DMS 273 treated with DMSO at 0.1 percent for 48 hours (cell line): ENCODE results near the gene RAP1GAP2.

Experiments
- DNase-seq: peaks from one replicate; lab custom pipeline; 2025; lab: John Stamatoyannopoulos, UW

Gene RAP1GAP2

GRCh38 chr17:2786176-2786881 lies 9.9 kb upstream of the RAP1GAP2 start:
- DNase-seq = peak; percentile 71

DNA sequence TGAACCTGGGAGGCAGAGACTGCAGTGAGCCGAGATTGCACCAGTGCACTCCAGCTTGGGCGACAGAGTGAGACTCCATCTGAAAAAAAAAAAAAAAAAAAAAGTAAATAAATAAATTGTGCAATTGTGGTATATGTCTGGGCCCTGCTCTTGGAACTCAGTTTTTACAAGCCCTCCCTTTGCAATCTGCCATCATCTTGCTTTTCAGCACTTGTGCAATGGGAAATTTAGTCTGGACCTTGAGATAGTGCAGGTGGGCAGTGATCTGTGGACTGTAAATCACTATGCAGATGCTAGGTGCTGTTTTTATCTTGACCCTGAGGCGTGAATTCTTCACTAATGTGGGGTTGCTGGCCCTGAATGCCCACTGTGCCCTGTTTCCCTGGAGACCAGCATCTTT lies 6.5 kb upstream of the RAP1GAP2 start:
- DNase-seq = no peak

DNA sequence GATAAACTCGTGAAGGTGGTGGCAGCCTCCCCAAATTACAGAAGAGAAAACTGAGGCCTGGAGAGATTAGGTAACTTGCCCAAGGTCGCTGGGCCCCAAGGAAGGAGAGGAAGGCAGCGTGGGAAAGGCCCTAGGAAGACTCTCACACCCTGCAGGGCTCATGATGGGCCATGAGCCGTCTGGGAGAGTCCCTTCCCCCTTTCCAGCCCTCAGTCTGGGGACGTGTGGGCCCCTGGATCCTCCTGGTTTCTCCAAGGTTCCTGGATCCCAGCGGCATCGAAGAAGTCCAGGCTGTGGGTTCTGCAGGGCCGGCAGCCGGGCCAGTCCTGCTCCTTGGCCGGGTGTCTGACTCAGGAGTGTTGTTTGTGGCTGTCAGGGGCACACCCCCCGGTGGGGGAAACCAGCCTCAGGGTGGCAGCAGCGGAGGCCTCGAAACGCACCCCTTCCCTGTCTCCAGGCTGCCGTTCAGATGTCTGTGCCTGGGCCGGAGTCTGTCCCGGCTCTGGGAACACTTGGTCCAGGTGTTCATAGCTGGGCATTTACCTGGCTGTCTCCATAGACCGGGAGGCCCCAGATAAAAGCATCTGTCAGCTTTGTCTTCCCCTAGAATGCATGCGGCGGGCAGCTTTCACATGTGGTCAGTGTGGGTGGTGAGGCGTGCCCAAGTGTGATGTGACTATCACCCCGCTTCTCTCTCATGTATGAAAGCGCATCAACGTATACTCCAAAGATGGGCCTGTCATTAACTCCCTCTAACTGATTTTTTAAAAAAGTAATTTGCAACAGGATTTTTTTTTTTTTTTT lies 3.7 kb upstream of the RAP1GAP2 start:
- DNase-seq = no peak

DNA sequence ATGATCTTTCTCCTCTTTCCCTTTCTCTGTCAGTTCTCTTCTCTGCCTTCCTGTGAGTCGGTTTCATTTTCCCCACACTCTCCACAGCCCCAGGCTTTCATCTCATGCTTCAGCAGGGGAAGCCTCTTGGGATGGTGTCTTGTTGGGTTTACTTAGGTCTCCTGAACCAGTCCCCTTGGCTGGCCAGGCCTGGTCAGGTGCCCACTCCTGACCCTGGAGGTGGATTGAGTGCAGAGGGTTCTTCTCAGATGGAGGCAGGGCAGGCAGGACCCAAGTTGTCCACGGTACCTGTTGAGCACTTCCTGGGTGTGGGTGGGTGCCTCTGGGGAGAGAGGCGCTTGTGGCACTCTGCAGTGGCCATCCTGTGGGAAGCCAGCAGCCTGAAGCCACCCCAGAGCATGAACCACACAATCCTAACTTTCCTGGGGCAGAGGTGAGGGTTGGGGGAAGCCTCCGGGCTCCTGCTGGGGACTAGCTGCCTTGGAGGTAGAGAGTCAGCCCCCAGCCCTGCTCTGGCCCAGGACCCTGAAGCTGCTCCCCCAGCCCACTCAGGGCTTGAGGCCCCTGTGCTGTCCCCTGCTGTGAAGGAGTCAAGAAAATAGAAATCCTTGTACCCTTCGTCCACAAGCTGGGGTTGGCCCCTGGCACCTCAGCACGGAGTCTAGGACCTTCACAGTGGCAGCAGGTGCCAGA lies 2.0 kb upstream of the RAP1GAP2 start:
- no peak for DNase-seq

DNA sequence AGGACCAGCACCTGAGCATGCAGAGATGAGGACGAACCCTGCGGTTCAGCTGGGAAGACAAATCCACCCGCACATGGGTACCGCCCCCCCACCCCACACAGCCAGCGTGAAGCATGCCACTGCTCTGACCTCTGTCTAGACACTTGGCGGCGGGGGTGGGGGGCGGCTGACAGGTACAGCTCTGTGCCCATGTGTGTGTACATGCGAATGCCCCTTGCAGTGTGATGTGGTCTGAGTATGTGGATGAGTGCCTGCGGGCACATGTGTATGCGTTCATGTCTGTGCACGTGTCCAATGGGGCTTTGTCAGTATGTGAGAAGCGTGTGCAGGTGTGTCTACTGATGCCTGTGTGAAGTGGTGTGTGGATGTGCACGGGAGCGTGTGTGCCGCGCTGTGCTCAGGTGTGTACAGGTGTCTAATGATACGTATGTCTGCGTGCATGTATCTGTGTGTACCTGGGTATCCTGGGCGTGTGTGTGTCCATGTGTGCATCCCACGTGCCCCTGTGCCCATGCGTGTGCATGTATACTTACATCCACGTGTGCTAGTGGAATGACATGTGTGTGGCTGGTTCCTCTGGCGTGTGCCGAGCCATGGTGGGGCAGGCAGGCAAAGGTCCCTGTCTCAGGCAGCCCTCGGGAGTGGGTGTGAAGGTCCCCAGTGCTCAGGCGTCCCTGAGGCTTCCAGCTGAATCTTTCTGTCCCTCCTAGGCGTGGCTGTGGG lies 636 bp upstream of the RAP1GAP2 start:
- no peak for DNase-seq

DNA sequence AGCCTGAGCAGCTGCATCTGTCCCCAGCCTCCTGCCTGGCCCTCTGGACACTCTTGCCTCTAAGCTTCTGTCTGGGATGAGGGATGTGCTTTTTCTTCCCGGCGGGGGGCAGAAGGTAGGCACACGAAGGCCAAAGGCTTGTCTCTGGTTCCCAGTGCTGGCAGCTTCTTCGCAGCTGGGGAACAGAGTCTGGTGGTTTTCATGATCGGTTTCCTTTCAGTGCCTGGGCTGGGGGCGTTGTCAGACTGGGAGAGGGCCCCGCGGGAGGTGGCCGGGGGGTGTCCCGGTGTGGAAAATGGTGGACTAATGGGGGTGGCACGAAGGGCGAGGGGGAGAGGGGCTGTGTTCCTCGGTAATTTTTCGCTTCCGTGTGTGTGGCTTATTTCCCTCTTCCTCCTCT lies 988 bp downstream of the RAP1GAP2 start:
- no peak for DNase-seq

- DNase-seq = peak; percentile 16
These were observed 1.4 kb downstream of the RAP1GAP2 start for GRCh38 chr17:2797637-2798036.

GRCh38 chr17:2798188-2798587 lies 1.9 kb downstream of the RAP1GAP2 start:
- DNase-seq = no peak

- DNase-seq = no peak
These were observed 2.4 kb downstream of the RAP1GAP2 start for GRCh38 chr17:2798678-2799077.

DNA sequence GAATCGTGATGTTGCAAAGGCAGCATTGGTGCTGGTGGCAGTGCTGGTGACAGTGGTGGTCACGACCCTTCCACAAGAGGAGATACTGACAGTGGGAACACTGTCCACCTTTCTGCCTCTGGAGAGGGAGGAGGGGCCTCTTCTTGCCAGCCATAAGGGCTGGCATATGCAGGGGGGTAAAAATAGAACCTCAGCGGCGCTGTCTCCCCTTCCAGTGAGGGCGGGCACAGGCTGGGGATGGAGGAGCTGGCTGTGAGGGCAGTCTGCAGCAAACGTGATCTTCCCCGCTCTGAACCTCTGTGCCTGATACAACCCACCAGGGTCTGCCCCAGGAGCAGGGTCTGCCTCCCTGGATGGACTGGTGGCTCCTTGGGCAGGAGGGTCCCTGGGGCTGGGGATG lies 3.4 kb downstream of the RAP1GAP2 start:
- no peak for DNase-seq

GRCh38 chr17:2800367-2800766 lies 4.1 kb downstream of the RAP1GAP2 start:
- no peak for DNase-seq

- DNase-seq = peak; percentile 72
These were observed 5.6 kb downstream of the RAP1GAP2 start for GRCh38 chr17:2801841-2802240.

DNA sequence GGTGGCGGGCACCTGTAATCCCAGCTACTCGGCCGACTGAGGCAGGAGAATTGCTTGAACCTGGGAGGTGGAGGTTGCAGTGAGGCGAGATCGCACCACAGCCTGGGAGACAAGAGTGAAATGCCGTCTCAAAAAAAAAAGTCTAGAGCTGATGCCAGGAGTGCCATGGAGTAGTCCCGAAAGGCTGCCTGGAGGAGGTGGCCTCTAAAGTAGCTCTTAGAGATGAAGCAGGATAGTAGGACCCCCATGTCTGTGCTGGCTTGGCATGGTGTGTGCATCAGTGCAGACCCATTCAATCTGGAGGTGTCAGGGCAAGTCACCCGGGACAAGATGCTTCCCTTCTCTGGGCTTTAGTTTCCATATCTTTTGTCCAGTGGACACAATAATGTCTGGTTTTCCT lies 6.3 kb downstream of the RAP1GAP2 start:
- no peak for DNase-seq

- no peak for DNase-seq
These were observed 7.1 kb downstream of the RAP1GAP2 start for GRCh38 chr17:2803386-2803785.

DNA sequence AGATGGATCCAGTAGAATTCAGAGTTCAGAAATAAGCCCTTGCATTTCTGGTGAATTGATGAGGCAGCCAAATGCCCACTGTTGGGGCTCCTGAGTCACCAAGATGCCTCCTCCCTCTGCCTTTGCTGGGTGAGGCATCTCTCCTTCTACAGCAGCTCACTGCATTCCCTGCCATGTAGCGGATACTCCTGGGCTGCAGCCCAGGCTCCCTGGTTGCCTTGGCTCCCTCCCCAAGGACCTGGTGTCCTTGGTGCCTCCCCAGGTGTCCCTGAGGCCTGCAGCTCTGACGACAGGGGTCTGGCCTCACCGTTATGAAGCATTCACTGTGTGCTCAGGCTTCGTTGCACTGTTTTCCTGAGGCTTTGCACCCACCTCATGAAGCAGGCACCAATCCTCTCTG lies 7.7 kb downstream of the RAP1GAP2 start:
- no peak for DNase-seq

- DNase-seq = no peak
These were observed 8.7 kb downstream of the RAP1GAP2 start for GRCh38 chr17:2804912-2805311.

GRCh38 chr17:2805961-2806360 lies 9.7 kb downstream of the RAP1GAP2 start:
- DNase-seq = no peak

DNA sequence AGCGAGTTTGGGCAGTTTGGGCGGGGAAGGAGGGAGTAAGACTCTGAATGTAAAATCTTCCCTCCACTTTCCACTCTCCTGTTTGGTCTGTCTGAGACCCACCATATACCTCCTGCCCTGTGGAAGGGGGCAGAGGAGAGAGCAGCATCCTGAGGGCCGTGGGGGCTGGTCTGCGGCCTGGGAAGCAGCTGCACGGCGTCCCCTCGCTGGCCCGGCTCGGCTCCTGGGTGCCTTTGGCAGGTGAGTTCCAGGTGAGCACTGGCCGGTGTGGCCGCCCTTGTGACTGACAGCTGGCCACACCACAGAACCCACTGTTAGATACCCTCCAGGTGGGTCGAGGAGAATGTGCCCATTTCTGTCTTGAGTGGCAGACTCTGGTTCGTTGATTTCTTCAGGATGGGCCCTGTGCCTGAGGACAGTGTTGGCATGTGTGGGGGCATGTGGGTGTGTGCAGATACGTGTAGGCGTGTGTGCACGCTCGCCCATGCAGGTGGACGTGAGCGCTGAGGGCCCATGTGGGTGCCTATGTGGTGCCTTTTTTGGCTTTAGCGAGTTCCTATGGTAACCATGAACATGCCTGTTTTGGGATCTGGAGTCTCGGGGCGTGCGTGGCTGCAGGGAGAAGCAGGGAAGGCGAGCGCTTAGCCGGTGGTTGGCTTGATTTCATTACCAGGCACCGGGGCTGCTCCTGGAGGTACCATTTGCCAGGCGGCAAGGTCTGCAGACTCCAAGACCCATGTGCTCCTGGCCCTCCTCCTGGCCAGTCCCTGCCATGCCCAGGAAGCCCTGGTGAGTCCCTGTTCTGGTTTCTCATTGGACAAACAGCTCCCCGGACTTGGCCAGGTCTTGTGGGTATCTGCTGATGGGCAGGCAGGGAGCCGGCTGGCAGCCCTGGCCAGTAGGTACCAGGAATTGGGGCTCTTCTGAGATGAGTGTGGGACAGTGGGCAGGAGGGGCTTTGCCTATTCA lies 12.4 kb downstream of the RAP1GAP2 start:
- no peak for DNase-seq

DNA sequence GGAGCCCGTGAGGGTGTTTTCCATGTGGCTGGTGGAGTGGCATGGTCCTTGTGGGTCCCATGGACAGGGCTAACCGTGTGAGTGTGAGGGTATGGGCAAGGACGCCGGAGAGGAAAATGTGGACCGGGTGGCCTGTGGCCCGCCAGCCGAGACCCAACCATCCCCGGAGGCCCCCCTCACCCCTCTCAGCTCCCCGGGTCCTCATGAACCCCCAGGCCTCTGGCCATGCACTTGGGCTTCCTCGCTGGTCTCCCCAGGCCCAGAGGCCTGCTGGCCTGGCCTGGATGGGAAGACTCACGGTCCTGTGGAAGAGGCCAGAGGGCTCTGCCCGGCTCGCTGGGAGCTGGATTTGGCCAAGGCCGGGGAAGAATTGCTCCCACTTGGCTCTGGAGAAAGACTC lies 13.1 kb downstream of the RAP1GAP2 start:
- no peak for DNase-seq

GRCh38 chr17:2814049-2814448 lies 17.8 kb downstream of the RAP1GAP2 start:
- DNase-seq = no peak
